ENCODE measurements around the gene ACKR3.
A peak's percentile ranks its signal among the peaks of the same experiment; 100 is the strongest.

The ACKR3 gene

DNA sequence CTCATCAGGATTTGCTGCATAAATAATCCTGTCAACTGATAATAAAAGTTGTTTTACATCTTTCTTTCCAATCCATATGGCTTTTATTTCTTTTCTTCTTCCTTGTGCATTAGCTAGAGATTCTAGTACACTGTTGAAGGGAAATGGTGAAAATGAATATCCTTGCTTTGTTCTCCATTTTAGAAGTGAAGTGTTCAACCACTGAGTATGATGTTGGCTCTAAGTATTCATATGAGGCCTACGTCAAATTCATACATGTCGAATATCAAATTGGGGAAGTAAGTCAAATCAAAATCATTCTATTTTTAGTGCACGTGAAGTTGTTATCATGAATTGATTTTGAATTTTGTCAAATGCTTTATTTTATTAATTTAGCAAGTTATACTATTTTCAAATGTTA is 7.8 kb upstream of the ACKR3 start:
- Histone ChIP-seq H3K4me2 (ENCODE audit: low read length) (no peak overlapping the region), H3K36me3 (ENCODE audit: insufficient read depth, low read length) (no peaks in the 10 kb centered on the region), H3K9me3 (replicated peaks; ENCODE audit: low read length) (no peaks in the 10 kb centered on the region), H3K4me1 (ENCODE audit: control insufficient read depth, insufficient read depth, low read length) (no peaks in the 10 kb centered on the region), H3K9ac (ENCODE audit: low read depth, low read length) (no peak overlapping the region), H3K4me3 (ENCODE audit: low read length) (no peak overlapping the region), H3K27me3 (ENCODE audit: control insufficient read depth, insufficient read depth, low read length) (peaks cover 15% of the 10 kb centered on the region)

DNA sequence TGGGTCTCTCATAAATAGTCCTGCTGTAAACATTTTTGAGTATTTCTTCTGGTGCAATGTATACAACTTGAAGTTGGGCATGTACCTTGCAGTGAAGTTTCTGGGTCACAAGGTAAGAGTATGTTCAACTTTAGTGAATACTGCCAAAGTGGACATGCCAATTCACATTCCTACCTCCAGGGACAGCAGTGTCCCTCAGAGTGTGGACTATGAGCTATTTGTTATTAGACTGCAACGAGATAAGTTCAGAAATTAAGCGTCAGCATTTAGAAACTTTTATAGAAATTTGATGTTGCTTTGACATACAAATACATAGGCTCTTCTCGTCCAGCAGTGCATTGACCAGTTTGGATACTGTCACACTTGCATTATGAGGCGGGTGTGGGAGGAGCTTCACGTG is 7.2 kb upstream of the ACKR3 start:
- H3K4me1 ChIP-seq (ENCODE audit: control insufficient read depth, insufficient read depth, low read length) = no peaks in the 10 kb centered on the region
- H3K4me3 ChIP-seq (ENCODE audit: low read length) = no peak overlapping the region
- peaks cover 20% of the 10 kb centered on the region for H3K27me3 ChIP-seq (ENCODE audit: control insufficient read depth, insufficient read depth, low read length)
- no peak overlapping the region for H3K4me2 ChIP-seq (ENCODE audit: low read length)
- no peaks in the 10 kb centered on the region for H3K36me3 ChIP-seq (ENCODE audit: insufficient read depth, low read length)
- no peak overlapping the region for H3K9ac ChIP-seq (ENCODE audit: low read depth, low read length)
- no peaks in the 10 kb centered on the region for H3K9me3 ChIP-seq (replicated peaks; ENCODE audit: low read length)

DNA sequence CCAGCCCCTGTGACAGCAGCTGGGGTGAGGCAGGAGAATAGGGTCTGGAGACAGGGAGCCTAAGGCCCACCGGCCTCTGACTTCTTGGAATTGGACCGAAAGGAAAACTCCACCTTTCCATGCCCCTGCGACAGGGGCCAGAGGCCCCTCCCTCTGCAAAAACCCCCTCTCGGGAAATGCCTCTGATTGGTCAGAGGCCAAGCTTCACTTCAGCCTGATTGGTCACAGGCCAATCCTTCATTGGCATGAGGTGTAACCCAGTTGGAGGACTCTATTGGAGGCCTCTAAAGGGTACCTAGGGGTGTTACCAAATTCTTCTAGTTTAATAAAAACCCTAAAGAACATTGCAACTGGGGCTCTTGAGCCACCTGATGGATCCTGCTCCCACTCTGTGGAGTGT is 5.7 kb upstream of the ACKR3 start:
- Histone ChIP-seq H3K4me1 (ENCODE audit: control insufficient read depth, insufficient read depth, low read length) (peaks cover 4% of the 10 kb centered on the region), H3K4me2 (ENCODE audit: low read length) (no peak overlapping the region), H3K27me3 (ENCODE audit: control insufficient read depth, insufficient read depth, low read length) (peaks cover 32% of the 10 kb centered on the region), H3K36me3 (ENCODE audit: insufficient read depth, low read length) (no peaks in the 10 kb centered on the region), H3K9me3 (replicated peaks; ENCODE audit: low read length) (no peaks in the 10 kb centered on the region), H3K4me3 (ENCODE audit: low read length) (no peak overlapping the region), H3K9ac (ENCODE audit: low read depth, low read length) (no peak overlapping the region)

DNA sequence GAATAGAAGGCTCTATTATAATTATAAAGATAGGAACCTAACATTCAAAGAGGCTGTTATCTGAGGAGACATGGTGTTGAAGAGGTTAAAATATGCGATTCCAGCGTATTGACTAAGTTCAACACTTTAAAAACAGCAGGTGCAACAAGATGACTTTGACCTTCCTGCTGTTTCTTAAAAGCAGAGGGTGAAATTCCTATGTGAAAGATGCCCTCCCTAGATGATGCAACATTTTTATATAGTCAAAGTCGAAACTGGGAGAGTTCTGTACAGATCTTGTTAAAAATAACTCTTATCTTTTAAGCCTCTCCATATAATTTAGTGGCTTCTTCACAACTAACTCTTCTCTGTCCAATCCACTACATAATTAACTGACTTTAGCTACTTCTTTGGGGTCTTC is 4.4 kb upstream of the ACKR3 start:
- no peak overlapping the region for H3K4me3 ChIP-seq (ENCODE audit: low read length)
- H3K4me1 ChIP-seq (ENCODE audit: control insufficient read depth, insufficient read depth, low read length) = peaks cover 4% of the 10 kb centered on the region
- no peaks in the 10 kb centered on the region for H3K36me3 ChIP-seq (ENCODE audit: insufficient read depth, low read length)
- H3K27me3 ChIP-seq (ENCODE audit: control insufficient read depth, insufficient read depth, low read length) = peaks cover 45% of the 10 kb centered on the region
- H3K9ac ChIP-seq (ENCODE audit: low read depth, low read length) = no peak overlapping the region
- no peak overlapping the region for H3K4me2 ChIP-seq (ENCODE audit: low read length)
- H3K9me3 ChIP-seq (replicated peaks; ENCODE audit: low read length) = no peaks in the 10 kb centered on the region

DNA sequence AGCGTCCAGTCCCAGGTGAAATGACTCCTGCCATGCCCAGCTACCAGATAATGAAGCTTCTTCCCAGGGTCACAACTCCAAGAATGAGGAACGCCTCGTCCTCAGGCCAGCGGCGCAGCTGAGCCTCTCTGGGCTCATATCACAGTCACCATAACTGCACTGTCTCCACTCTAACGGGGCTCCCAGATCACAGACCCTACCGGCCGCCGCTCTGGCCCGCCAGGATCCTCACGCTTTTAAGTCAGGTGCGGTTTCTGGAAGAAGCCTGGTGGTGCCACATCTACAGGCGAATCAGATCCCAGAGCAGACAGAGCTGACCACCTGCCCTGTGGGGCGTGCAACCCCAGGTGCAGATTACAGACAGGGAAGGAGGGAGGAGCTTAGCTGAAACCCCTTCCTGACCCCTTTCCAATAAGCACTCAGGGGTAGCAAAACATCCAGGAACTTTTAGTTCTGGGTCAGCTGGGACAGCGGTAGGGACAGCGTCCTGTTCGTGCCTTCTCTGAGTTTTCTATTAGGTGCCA is 3.7 kb upstream of the ACKR3 start:
- peaks cover 52% of the 10 kb centered on the region for H3K27me3 ChIP-seq (ENCODE audit: control insufficient read depth, insufficient read depth, low read length)
- H3K4me1 ChIP-seq (ENCODE audit: control insufficient read depth, insufficient read depth, low read length) = peaks cover 4% of the 10 kb centered on the region
- no peaks in the 10 kb centered on the region for H3K36me3 ChIP-seq (ENCODE audit: insufficient read depth, low read length)
- no peak overlapping the region for H3K4me2 ChIP-seq (ENCODE audit: low read length)
- no peaks in the 10 kb centered on the region for H3K9me3 ChIP-seq (replicated peaks; ENCODE audit: low read length)
- no peak overlapping the region for H3K4me3 ChIP-seq (ENCODE audit: low read length)
- H3K9ac ChIP-seq (ENCODE audit: low read depth, low read length) = no peak overlapping the region

DNA sequence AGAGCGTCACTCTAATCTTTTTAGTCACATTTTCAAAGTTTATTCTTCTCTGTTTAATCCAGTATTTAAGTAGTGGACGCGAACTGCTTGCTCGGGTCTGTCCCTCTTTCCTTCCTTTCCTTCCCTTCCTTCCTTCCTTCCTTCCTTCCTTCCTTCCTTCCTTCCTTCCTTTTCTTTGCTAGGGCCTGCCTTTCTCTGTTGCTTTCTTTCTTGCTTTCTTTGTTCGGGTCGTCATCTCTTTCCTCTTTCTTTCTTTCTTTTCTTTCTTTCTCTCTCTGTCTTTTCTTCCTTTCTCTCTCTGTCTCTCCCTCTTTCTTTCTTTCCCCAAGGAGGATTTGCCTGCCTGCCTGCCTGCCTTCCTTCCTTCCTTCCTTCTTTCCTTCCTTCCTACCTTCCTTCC is 3.0 kb upstream of the ACKR3 start:
- Histone ChIP-seq H3K36me3 (ENCODE audit: insufficient read depth, low read length) (no peaks in the 10 kb centered on the region), H3K9me3 (replicated peaks; ENCODE audit: low read length) (no peaks in the 10 kb centered on the region), H3K4me3 (ENCODE audit: low read length) (no peak overlapping the region), H3K9ac (ENCODE audit: low read depth, low read length) (no peak overlapping the region), H3K4me2 (ENCODE audit: low read length) (no peak overlapping the region), H3K27me3 (ENCODE audit: control insufficient read depth, insufficient read depth, low read length) (peaks cover 59% of the 10 kb centered on the region), H3K4me1 (ENCODE audit: control insufficient read depth, insufficient read depth, low read length) (peaks cover 4% of the 10 kb centered on the region)

DNA sequence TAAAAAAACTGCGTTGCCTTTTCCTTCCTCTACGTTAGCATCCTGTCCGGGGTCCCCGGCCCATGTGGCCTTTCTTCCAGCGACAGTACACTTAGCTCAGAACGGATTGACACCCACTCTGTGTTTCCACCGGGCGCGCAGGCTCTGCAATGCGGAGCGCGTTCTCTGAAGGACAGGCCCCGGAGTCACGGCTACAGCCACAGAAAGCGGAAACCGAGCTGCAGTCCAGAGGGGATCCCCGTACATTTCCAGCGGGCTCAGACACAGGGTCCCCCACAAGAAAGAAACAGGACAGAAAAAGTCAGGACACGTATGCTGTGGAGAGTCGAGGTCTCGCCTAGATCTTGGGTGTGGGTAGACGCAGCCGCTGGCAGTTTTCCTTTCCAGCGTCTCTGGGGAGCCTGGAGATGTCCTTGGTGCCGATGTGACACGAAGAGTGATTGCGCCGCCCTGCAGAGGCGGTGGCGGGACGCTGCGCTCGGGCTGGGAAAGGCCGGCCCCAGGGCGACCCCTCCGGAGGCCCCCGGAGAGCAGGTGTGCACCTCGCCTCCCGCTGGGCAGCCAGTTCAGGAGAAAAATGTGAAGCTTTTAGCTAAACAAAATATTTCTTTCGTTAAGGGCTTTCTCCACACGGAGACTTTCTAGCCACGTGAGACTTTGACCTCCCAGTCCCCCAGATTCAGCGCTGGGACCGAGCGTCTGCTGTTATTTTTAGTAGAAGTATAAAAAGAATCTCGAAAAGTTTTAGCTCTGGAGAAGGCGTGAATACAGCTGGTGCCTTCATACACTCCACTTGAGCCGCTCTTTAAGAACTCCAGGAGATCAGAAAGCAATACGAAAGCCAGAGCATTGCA is 1.3 kb upstream of the ACKR3 start:
- Histone ChIP-seq H3K4me3 (ENCODE audit: low read length) (peak overlapping the region; percentile 53), H3K27me3 (ENCODE audit: control insufficient read depth, insufficient read depth, low read length) (peaks cover 69% of the 10 kb centered on the region), H3K9ac (ENCODE audit: low read depth, low read length) (no peak overlapping the region)

DNA sequence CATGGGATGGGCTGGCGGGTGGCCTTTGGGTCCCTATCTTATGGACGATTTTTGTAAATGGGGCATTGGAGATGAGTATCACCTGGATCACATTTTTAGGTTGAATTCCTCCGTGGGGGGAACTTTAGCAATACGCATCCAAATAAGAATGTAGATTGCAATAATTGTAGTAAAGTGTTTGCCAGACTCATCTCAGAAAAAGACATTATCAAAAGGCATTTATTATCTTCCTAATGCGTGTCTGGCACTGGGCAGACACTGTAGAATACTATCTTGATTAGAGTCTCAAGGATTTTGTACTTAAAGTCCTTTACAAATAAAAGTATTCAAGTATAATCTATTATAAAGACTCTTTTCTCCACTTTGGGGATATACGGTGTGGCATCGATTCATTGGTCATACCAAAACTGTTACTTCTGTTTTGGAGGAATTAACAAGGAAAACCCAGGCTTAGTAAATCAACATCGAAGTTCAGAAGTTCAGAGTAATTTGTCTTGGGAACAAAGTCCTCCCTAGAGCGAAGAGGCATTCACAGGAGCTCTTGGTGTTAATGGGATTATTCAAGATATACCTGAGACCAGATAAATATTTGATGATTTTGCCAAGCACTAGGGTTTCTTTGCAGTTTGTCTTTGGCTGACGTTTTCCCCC is 578 bp upstream of the ACKR3 start:
- Histone ChIP-seq H3K9ac (ENCODE audit: low read depth, low read length) (no peak overlapping the region), H3K9me3 (replicated peaks; ENCODE audit: low read length) (no peaks in the 10 kb centered on the region), H3K27me3 (ENCODE audit: control insufficient read depth, insufficient read depth, low read length) (peaks cover 76% of the 10 kb centered on the region), H3K4me3 (ENCODE audit: low read length) (no peak overlapping the region), H3K4me2 (ENCODE audit: low read length) (no peak overlapping the region), H3K36me3 (ENCODE audit: insufficient read depth, low read length) (no peaks in the 10 kb centered on the region), H3K4me1 (ENCODE audit: control insufficient read depth, insufficient read depth, low read length) (peaks cover 4% of the 10 kb centered on the region)

More for the DNA sequence above, 1.3 kb upstream of the ACKR3 start:
- Histone ChIP-seq H3K36me3 (ENCODE audit: insufficient read depth, low read length) (no peaks in the 10 kb centered on the region), H3K4me2 (ENCODE audit: low read length) (peak overlapping the region; percentile 66), H3K4me1 (ENCODE audit: control insufficient read depth, insufficient read depth, low read length) (peaks cover 4% of the 10 kb centered on the region), H3K9me3 (replicated peaks; ENCODE audit: low read length) (no peaks in the 10 kb centered on the region)

DNA sequence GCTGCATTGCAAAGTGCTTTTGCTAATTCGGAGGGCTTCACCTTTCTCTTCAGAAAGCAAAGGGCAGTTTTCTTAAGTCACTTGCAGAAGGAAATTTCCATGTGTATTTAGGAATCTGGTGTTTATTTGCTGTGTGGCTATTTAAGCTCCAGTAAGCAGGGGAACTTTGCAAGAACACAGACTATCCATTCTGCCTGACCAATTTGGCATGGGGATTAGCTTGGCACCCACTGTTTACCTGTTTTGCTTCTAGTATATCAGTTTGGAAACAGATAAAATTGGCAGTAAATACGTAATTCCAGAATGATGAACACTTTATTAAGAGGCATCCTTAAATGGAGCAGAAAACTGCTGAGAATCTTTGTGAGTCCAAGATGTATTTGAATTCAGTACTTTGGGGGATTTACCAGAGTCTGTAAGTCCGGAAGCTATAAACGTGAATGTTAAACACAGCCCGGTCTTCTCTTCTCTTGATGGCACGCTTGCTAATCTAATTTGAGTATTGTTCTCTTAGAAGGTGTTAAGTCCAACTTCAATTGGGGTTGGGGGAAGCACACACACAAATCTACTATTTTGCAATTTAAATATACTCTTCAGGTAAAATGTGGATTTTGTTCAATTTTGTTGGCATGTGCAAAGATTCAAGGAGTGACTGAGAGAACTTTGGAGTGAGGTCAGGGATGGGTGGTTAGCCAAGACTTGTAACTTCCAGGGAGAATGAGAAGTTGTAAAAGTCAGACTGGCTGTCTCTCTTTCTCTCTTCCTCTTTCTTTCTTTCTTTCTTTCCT is 650 bp downstream of the ACKR3 start:
- peaks cover 88% of the 10 kb centered on the region for H3K27me3 ChIP-seq (ENCODE audit: control insufficient read depth, insufficient read depth, low read length)
- H3K4me1 ChIP-seq (ENCODE audit: control insufficient read depth, insufficient read depth, low read length) = peaks cover 4% of the 10 kb centered on the region
- peak overlapping the region; percentile 33 for H3K4me2 ChIP-seq (ENCODE audit: low read length)
- H3K36me3 ChIP-seq (ENCODE audit: insufficient read depth, low read length) = no peaks in the 10 kb centered on the region
- no peaks in the 10 kb centered on the region for H3K9me3 ChIP-seq (replicated peaks; ENCODE audit: low read length)
- H3K4me3 ChIP-seq (ENCODE audit: low read length) = no peak overlapping the region
- H3K9ac ChIP-seq (ENCODE audit: low read depth, low read length) = no peak overlapping the region

DNA sequence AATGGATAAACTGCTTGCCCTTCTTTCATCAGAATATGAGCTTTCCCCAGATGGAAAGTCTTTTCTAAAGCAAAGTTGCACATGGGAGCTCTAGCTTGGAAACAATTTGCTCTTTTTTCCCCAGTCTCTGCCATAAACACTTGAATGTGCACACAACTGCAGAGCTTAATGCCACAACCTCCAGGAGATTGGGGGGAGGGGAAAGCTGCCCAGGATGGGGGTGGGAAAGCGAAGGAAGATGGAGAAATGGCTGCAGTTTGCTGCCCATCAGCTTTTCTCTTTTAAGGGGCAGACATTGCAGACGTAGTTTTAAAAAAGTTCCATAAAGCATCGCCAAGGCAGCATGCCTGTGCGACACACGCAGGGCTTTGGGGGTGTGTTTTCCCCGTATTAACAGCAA is 1.5 kb downstream of the ACKR3 start:
- Histone ChIP-seq H3K4me1 (ENCODE audit: control insufficient read depth, insufficient read depth, low read length) (peaks cover 4% of the 10 kb centered on the region), H3K4me3 (ENCODE audit: low read length) (no peak overlapping the region), H3K27me3 (ENCODE audit: control insufficient read depth, insufficient read depth, low read length) (peaks cover 87% of the 10 kb centered on the region), H3K9me3 (replicated peaks; ENCODE audit: low read length) (no peaks in the 10 kb centered on the region), H3K4me2 (ENCODE audit: low read length) (no peak overlapping the region), H3K36me3 (ENCODE audit: insufficient read depth, low read length) (no peaks in the 10 kb centered on the region), H3K9ac (ENCODE audit: low read depth, low read length) (no peak overlapping the region)

DNA sequence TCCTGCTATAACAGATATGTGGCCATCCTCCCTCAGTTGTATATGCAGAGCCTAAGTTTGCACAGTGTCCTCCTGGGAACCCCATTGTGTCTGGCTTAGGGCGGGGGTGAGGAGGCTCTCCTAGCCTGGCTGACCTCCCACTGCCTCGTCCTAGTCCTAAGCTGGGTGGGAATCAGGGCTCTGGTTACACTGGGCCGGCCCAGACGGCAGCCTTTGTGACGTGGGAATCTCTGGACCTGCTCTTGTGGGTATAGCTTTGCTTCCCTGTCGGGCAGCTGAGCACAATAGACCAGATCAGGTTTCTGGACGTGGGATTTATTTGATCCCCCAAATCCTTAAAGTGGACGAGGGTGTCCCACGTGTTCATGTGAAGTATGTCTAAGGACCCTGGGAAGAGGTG is 2.9 kb downstream of the ACKR3 start:
- no peak overlapping the region for H3K9ac ChIP-seq (ENCODE audit: low read depth, low read length)

More for the DNA sequence above, 2.9 kb downstream of the ACKR3 start:
- H3K4me3 ChIP-seq (ENCODE audit: low read length) = no peak overlapping the region
- H3K36me3 ChIP-seq (ENCODE audit: insufficient read depth, low read length) = no peaks in the 10 kb centered on the region
- no peaks in the 10 kb centered on the region for H3K9me3 ChIP-seq (replicated peaks; ENCODE audit: low read length)
- no peak overlapping the region for H3K4me2 ChIP-seq (ENCODE audit: low read length)
- H3K4me1 ChIP-seq (ENCODE audit: control insufficient read depth, insufficient read depth, low read length) = peaks cover 4% of the 10 kb centered on the region
- H3K27me3 ChIP-seq (ENCODE audit: control insufficient read depth, insufficient read depth, low read length) = peaks cover 90% of the 10 kb centered on the region
